Ovary (tissue), 3 donors: ENCODE data around the gene AFAP1.

Experiments used
- CTCF ChIP-seq, 3 donors: fragments of 450-650 bp in 2 of 3; fragments of 200-600 bp in 1 of 3; IDR thresholded peaks; one replicate each; pipeline versions ENCODE4 v1.5.1 to v1.8.0; 2016 to 2022; ENCODE audit warnings: antibody characterized with exemption in 3 of 3, mild to moderate bottlenecking in 1 of 3
- EP300 ChIP-seq: sonication (generic); formaldehyde crosslinking; IDR thresholded peaks from one replicate; pipeline ENCODE4 v1.6.1; 2017; ENCODE audit warnings: antibody characterized with exemption
- donor health status: DM: no; HTN: no; CAD: no.

GRCh38 chr4:7890635-7891393, 48.8 kb downstream of the AFAP1 start:
- TF ChIP-seq CTCF (IDR thresholded peaks at IDR 0.05), result no peak
- no peak for TF ChIP-seq EP300
